RWPE1 (cell line): ENCODE measurements around the gene ZNF19.

ENCODE experiments used
- CTCF ChIA-PET: fragments of 350-600 bp; sonication (Branson Sonifier 250); formaldehyde crosslinking; extraction: SDS; loops from one replicate; lab custom pipeline; 2021; lab: Yijun Ruan, JAX
- POLR2A ChIA-PET: fragments of 400-600 bp; formaldehyde crosslinking; extraction: SDS; loops from one replicate; lab custom pipeline; 2020; ENCODE audit warnings: antibody characterized with exemption; ENCODE audit not compliant: low non-redundant PET; lab: Yijun Ruan, JAX
- DNase-seq: peaks from one replicate; pipeline ENCODE4 v3.0.0; 2012; ENCODE audit warnings: low spot score
- H3K27ac ChIP-seq: fragments of 450-650 bp; 2 replicates; pipeline ENCODE4 v1.5.1; 2017
- TF ChIP-seq, protein P1 (sequence below): fragments of 450-650 bp; conservative IDR thresholded peaks from 2 replicates; pipeline ENCODE4 v1.5.1; 2017; ENCODE audit warnings: low read depth, mild to moderate bottlenecking

ZNF19 gene

DNA sequence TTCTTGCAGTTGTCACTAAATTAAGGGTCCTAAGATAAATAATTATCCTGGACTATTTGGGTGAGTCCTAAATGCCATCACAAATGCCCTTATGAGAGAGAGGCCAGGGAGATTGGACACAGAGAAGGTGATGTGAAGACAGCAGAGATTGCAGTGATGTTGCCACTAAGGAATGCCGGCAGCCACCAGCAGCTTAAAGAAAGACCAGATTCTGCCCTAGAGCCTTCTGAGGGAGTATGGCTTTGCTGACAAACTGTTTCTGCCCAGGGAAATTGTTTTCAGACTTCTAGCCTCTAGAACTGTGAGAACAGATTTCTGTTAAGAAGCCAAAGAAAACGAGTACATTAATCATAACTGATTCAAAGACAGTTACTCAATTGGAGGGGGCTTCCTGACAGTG, 17.1 kb downstream of the ZNF19 start:
- CTCF ChIA-PET: no interaction called here
- H3K27ac ChIP-seq: no peak overlapping the region
- TF ChIP-seq, protein P1, sequence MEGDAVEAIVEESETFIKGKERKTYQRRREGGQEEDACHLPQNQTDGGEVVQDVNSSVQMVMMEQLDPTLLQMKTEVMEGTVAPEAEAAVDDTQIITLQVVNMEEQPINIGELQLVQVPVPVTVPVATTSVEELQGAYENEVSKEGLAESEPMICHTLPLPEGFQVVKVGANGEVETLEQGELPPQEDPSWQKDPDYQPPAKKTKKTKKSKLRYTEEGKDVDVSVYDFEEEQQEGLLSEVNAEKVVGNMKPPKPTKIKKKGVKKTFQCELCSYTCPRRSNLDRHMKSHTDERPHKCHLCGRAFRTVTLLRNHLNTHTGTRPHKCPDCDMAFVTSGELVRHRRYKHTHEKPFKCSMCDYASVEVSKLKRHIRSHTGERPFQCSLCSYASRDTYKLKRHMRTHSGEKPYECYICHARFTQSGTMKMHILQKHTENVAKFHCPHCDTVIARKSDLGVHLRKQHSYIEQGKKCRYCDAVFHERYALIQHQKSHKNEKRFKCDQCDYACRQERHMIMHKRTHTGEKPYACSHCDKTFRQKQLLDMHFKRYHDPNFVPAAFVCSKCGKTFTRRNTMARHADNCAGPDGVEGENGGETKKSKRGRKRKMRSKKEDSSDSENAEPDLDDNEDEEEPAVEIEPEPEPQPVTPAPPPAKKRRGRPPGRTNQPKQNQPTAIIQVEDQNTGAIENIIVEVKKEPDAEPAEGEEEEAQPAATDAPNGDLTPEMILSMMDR: no peak
- POLR2A ChIA-PET: no interaction called here
- DNase-seq: no peak

DNA sequence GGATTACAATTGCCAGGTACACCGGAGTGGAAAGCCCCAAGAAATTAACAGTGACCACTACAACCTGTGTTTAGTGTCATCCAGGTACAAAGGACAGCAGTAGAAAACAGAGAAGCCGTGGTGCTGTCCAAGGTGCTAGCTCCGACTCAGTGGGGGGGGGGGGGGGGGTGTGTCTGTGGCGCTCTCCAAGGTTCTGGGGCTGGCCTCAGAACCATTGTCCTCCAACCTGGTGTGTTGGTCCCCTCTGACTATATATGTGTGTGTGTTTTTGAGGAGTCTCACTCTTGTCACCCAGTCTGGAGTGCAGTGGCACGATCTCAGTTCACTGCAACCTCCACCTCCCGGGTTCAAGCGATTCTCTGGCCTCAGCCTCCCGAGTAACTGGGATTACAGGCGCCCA, 21.3 kb downstream of the ZNF19 start:
- ChIA-PET POLR2A (no interaction called here), CTCF (no interaction called here)
- peak; percentile 75 for DNase-seq
- TF ChIP-seq, protein P1: no peak
- no peak overlapping the region for H3K27ac ChIP-seq

DNA sequence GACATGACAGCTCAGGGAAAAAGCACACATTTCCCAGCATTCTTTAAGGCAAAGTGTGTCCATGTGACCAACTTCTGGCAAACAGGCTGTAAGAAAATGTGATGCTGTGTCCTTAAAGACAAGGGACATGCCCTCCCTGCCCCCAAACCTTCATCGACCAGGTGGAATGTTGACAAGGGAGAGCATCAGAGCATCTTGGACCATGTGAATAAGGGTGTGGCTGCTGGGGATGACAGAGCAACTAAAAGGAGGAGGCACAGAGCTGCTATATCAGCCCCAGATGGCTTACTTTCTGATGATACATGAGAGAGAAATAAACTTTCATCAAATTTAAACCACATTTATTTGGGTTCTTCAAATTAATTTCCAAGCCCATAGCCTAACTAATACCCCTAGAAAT, 24.9 kb downstream of the ZNF19 start:
- TF ChIP-seq, protein P1: no peak
- CTCF ChIA-PET: interaction anchor here (0.6 to 1.0 kb wide), 2 partner anchors 10 to 77 kb away, joined by 3 read pairs; no protein-coding TSS in a partner anchor
- H3K27ac ChIP-seq: no peak overlapping the region
- no peak for DNase-seq
- POLR2A ChIA-PET: interaction anchor here (0.7 kb wide), 1 partner anchor 20 kb away, joined by 3 read pairs; no protein-coding TSS in a partner anchor

DNA sequence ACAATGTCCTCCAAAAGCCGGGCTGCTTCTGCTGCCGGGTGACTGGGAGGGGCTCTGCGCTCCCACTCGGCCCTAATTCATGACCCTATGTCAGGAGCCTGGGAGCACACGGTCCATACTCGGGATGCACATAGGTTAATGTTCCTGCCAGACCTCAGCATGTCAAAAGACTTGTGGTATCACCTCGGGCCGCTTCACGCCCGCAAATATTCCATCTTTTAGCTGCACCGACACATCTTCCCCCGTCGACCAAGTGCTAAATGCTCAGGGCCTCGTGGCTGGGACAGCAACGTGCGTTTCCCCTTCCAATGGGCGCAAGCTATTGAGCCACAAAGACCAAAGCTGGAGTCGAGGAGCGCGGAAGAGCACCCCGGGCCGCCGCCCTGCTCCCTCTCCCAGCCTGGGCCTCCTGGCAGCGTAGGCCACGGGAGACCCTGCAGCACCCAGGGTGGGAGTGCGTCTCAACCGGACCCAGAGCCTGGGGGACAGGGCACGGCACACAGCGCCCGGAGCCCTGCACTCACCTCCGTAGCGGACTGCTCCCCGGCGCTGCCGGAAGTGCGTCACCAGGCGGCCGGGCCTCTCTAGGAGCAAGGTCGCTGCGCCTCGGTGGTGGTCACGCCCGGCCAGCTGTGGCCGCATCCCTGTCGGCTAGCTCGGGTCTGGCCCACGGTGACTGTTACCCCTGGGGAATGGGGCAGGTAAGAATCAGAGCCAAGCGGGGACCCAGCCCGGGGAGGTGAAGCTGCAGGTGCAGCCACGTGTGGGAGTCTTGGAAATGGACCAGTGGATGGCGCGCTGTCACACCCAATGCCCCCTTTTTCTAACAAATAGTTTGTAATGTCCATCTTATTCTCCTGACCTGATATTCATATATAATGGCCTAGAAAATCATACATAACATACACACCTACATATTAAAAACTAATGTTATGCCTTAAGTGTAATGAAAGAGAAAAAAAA, 27.2 kb downstream of the ZNF19 start, which contains the start of gene ZNF23:
Gene ZNF23 (minus strand): TSS at position 562 of the 963 bp plus-strand sequence. CDS start 5,451 bp downstream, outside the sequence.
- peak; percentile 85 for DNase-seq
- ChIA-PET POLR2A (interaction anchor here (0.5 to 1.3 kb wide), 2 partner anchors 22 to 366 kb away, joined by 3 to 7 read pairs; no protein-coding TSS in a partner anchor), CTCF (interaction anchor here (0.6 to 1.3 kb wide), 2 partner anchors 22 to 173 kb away, joined by 3 to 4 read pairs; no protein-coding TSS in a partner anchor)
- H3K27ac ChIP-seq: peak within 1 kb of the TSS; percentile 69
- TF ChIP-seq, protein P1: no peak

DNA sequence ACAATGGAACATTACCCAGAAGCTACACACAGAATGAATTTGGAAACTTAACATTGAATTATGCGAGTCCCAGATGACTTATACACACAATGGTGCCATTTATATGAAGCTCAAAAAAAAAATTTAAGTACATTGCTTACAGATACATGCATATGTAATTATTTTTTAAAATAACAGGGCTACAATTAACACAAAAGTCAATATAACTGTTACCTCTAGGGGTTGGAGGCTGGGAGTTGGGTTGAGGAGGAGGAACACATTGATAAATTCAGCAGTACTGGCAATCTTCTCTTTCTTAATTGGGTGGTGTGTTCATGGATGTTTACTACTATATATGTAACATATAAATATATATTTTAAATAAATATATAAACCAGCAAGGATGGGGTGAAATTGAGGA, 28.2 kb downstream of the ZNF19 start:
- DNase-seq: no peak
- no peak overlapping the region for H3K27ac ChIP-seq
- TF ChIP-seq, protein P1: no peak
- CTCF ChIA-PET: interaction anchor here (0.6 to 1.1 kb wide), 2 partner anchors 39 to 48 kb away, joined by 4 read pairs; no protein-coding TSS in a partner anchor
- POLR2A ChIA-PET: no interaction called here

DNA sequence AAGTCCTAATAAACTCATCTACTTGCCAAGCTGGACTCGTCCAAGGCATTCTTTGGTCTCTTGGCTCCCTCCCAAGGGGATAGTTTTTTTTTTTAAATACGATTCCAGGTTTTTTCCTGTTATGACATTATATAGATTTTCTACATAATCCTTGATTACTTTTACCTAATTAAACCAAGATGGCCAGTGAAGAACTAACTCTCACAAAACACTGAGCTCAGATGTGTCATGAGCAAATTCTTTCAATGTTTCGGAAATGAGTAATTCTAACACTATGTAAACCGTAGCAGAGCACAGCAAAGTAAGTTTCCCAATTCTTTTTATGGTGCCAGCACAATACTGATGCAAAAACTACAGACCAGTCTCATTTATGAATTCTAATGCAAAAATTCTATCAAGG, 28.9 kb downstream of the ZNF19 start:
- POLR2A ChIA-PET: no interaction called here
- DNase-seq: peak; percentile 66
- TF ChIP-seq, protein P1: no peak
- CTCF ChIA-PET: interaction anchor here (0.6 to 1.1 kb wide), 3 partner anchors 38 to 655 kb away, joined by 3 to 4 read pairs (median 4); no protein-coding TSS in a partner anchor
- H3K27ac ChIP-seq: no peak overlapping the region
